HG03460 (cell line): ENCODE results near the gene CCDC87.
"Not testable (repeated sequence)": the region's sequence is repeated elsewhere in the genome, so short reads cannot be mapped to it uniquely, and the experiment has no call there.

Source experiments
- ATAC-seq: cut with Tn5 transposase; IDR thresholded peaks from one replicate; pipeline ENCODE4 v1.9.1; 2021; ENCODE audit not compliant: unreplicated experiment

Gene CCDC87

DNA sequence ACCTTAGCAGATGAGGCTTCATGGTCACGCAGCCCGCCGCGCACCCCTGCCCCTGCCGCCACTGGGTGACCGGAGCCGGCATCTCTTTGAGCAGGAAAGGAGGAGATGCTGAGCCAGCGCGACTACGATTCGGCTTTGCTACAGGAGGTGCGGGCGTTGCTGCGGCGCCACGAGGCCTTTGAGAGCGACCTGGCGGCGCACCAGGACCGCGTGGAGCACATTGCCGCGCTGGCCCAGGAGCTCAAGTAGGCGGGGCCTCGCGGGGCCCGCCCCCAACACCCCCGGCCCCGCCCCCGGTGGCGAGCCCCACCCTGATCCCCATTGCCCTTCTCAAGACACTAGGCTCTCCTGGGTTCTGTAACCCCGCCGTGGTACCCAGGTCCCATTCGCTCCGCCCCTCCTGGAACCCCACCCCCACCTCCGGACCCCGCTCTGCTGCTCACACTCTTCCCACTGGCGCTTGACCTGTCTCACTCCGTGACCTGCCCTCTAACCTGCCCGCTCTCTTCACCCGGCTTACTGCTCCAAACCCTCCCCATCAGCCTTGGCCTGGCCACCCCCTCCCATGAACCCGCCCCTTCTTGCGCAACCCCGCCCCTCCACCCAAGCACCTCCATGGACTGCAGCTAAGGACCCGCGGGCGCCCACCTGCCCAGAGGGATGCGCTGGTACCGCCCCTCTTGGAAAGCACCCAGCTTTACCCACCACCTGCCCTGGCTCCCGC, 33.6 kb downstream of the CCDC87 start:
- no peak for ATAC-seq

DNA sequence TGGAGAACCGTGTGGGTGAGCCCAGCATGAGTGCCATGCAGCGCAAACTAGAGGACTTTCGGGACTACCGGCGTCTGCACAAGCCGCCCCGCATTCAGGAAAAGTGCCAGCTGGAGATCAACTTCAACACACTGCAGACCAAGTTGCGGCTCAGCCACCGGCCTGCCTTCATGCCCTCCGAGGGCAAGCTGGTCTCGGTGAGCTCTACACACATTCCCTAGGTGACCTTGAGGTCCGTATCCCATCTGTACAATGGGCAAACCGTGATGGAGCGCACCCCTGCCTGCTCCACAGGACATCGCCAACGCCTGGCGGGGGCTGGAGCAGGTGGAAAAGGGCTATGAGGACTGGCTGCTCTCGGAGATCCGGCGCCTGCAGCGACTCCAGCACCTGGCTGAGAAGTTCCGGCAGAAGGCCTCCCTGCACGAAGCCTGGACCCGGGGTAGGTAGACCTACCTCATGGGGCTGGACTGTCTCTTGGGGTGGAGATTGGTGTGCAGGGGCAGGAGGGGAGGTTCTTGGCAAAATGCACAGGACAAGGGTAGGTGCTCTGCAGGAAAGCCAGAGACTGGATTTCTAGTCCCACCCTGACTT, 35.0 kb downstream of the CCDC87 start:
- ATAC-seq, result no peak

DNA sequence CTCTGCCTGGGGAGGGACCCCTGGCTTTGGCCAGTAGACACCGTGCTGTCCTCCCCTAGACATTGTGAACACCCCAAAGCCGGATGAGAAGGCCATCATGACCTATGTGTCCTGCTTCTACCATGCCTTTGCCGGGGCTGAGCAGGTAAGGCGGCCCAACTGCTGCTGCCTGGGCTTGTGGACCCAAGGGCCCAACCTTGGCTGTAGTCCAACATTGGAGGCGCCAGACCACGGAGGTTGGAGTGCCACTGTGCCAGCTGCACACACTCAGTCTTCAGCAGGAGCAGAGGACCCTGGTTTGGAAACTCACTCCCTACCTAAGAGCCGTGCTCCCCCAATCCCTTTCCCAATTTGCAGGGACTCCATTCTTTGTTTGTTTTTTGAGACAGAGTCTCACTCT, 36.8 kb downstream of the CCDC87 start:
- no peak for ATAC-seq

DNA sequence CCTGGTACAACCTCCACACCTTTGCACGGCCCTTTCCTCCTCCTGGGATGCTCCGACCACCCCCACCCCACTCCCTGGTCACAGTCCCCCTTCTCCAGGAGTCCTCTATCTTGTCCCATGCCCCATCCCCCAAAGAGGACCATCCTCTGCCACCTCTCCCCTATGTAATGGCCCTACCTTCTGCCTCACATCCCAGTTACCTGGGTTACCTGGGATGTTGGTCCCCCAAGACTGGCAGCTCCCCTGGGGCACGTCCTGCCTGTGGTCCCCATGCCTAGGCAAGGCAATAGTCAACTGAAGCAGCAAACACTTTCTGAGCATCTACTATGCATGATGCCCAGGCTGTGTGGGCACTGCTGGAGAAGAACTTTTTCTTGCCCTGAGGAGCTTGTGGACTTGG, 37.4 kb downstream of the CCDC87 start:
- ATAC-seq, result no peak

- ATAC-seq, result no peak
These were observed 38.3 kb downstream of the CCDC87 start for GRCh38 chr11:66554602-66555001.

- no peak for ATAC-seq
These were observed 42.0 kb downstream of the CCDC87 start for GRCh38 chr11:66550887-66551286.

GRCh38 chr11:66549696-66550095, 43.2 kb downstream of the CCDC87 start:
- ATAC-seq, result no peak

- ATAC-seq, result no peak
These were observed 43.9 kb downstream of the CCDC87 start for GRCh38 chr11:66548774-66549630.

DNA sequence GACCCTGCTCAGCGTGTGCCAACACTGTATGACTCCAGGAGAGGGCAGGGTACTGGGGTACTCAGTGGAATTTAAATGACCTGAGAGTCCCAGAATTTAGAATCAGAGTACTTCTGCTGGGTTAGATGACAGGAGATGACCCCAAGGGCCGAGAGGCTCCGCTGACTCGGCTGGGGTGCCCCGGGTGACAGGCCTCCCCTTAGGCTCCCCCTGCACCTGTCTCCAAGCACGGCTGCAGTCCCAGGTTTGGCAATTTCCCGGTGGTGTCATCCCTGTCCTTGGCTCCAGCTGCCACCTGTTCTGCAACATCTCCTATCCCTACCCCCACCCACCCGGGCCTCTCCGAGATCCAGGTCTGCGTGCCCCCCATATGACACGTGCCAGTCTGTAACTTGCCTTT, 44.8 kb downstream of the CCDC87 start:
- ATAC-seq, result no peak

GRCh38 chr11:66547662-66548009, 45.2 kb downstream of the CCDC87 start:
- no peak for ATAC-seq

GRCh38 chr11:66546966-66547661, 45.7 kb downstream of the CCDC87 start:
- ATAC-seq, result no peak

GRCh38 chr11:66546368-66546965, 46.4 kb downstream of the CCDC87 start, which contains the start of gene ACTN3:
TSS of gene ACTN3 (plus strand) at chr11:66546903. CDS start at chr11:66546938, 35 bp downstream.
- ATAC-seq, result peak; percentile 6

DNA sequence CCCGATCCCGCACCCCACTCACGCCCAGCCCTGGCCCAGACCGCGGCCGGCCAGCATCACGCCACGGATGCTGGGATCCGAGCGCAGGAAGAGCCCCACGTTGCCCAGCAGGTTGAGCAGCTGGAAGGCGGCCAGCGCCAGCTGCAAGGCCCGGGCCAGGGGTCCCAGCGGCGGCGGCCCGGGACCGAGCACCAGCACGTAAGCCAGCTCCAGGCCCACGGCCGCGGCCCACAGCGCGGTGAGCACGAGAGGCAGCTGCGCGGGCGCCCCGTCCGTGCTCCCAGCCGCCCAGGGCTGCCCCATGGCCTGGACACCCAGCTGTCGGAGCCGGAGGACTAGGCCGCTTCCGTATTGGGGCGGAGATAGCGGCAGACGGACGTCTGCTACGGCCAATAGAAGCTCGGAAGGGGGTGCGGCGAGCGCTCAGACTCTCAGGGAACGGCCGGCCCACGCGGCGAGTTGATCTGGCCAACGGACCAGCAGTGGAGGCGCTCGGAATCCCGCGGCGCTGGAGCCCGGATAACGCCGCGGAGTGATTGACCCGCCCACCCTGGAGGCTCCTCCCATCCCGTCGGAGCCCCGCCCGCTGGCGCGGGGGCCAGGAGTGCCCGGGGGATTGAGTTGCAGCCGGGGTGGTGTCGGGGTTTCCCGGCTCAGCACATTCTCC, 47.0 kb downstream of the CCDC87 start, which contains the start of gene ZDHHC24:
ZDHHC24 (minus strand) TSS at position 348 of the 667 bp plus-strand sequence; CDS start at position 303, 45 bp downstream.
- ATAC-seq, result peak; percentile 85

DNA sequence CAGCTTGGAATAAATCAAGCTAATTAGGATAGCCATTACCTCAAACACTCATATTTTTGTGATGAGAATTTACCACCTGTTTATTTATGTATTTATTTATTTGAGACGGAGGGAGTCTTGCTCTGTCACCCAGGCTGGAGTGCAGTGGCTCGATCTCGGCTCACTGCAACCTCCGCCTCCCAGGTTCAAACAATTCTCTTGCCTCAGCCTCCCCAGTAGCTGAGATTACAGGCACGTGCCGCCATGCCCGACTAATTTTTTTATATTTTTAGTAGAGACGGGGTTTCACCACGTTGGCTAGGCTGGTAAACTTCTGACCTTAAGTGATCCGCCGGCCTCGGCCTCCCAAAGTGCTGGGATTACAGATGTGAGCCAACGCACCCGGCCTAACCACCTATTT, 47.9 kb downstream of the CCDC87 start:
- ATAC-seq, result not testable (repeated sequence)

DNA sequence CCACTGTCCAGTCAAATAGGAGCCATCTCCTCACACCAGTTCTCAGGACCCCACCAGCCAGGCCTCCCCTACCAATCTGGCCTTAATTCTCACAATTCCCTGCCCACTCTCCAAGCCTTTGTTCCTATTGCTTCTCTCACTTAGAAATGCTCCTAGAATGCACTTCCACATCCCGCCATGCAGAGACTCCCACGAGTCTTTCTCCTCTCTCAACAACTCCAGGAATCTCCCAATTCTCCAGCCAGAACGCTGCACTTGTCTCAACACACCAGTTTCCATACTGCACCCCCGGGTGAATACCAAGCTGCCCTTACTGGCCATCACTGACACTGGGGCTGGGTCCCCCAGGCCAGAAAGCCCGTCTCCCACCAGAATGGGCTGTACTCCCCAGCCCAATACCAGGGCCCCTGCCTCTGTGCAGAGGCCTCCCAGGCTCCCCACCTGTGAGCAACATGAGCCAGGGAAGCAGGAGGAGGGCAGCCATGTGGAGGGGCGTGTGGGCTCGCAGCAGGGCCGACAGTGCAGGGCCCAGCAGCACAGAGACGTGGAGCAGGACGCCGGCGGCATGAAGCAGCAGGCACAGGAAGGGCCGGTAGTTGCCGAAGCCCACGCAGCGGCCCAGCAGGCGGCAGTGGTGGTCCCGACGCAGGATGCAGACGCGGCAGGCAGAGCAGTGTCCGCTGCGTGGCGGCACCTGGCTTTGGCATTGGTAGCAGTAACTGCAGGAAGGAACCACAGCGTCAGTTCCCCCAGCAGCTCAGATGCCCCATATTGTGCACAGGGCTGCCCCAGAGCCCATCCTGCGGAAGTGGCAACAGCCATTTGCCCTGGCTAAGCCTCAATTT, 49.4 kb downstream of the CCDC87 start:
- no peak for ATAC-seq

DNA sequence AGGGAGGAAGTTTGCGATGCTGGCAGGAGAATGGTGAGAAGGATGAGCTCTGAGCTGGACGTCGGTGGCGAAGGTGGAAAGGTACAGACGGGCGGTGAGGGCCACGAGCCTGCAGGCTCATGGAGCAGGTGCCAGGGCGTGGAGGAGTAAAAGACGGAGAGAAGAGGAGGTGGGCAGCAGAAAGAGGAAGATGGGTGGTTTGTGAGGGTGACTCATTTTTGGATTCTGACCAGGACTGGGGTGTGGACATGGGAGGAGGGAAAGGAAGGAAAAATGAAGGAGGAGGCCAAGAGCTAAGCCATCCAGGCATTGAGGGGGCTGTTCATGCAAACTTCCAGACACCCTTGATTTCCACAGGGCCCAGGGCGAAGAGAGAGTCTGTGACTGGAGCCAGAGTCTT, 50.5 kb downstream of the CCDC87 start:
- no peak for ATAC-seq

- no peak for ATAC-seq
These were observed 51.0 kb downstream of the CCDC87 start for GRCh38 chr11:66541892-66542291.

GRCh38 chr11:66540598-66540997, 52.3 kb downstream of the CCDC87 start:
- not testable (repeated sequence) for ATAC-seq
